Measurements from ENCODE around the gene RABGAP1L.
A peak's percentile ranks its signal among the peaks of the same experiment; 100 is the strongest.

RABGAP1L gene

GRCh38 chr1:174157157-174157806 is 2.0 kb upstream of the RABGAP1L start:
- peak; percentile 95 for FAIRE-seq
- TF ChIP-seq POLR2AphosphoS5 (IDR thresholded peaks at IDR 0.05; ENCODE audit: low read depth, low read length) = no peak
- TF ChIP-seq POLR2A (IDR thresholded peaks at IDR 0.05; ENCODE audit: low read depth, low read length) = no peak
- no peak for TF ChIP-seq TAF1 (IDR thresholded peaks at IDR 0.05; ENCODE audit: borderline replicate concordance, low read depth, low read length)
- DNase-seq (ENCODE audit: insufficient read length) = peak; percentile 20

DNA sequence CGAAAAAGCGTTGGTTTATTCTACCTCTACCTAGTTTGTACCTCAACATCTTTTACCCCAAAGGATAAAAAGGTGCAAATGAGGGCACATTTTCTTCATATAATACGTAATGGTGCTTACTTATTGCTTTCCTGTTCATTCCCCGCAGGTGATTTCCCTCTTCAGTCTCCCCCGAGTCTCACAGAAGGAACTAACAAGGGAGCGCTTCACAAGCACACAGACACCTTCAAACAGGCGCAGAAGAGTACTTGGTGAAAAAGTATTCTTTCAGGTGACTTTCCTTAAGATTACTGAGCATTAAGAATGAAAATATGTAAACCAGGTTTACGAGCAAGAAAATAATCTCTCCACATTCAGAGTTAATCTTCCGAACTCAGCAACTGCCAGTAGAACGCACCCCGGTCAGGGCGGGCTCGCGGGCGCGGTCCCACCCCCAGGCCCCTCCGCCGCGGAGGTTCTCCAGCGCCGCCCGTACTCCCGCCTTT is 511 bp upstream of the RABGAP1L start:
- FAIRE-seq (no peak), DNase-seq (ENCODE audit: insufficient read length) (no peak)
- TF ChIP-seq POLR2AphosphoS5 (IDR thresholded peaks at IDR 0.05; ENCODE audit: low read depth, low read length) (no peak; the same call in 1 of the 2 replicates), TAF1 (IDR thresholded peaks at IDR 0.05; ENCODE audit: borderline replicate concordance, low read depth, low read length) (no peak), POLR2A (IDR thresholded peaks at IDR 0.05; ENCODE audit: low read depth, low read length) (no peak; the same call in 1 of the 2 replicates)

DNA sequence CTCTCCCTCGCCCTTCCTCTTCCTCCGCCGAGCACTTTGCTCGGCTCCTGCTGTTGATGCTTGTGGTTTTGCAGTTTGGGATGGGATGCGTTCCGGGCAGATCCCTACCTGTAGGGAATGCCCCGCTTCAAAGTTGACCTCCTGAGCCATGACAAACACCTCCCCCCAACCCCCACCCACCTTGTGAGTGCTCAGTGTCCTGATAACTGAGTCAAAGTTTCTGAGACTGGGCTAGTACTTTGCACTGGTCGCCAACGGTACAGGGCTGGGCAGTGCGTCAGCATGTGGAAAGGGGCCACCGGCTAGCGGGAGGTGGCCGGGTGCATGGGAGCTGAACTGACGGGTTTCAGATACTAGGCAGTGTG is 771 bp downstream of the RABGAP1L start:
- FAIRE-seq = peak; percentile 89
- no peak for DNase-seq (ENCODE audit: insufficient read length)
- TF ChIP-seq POLR2AphosphoS5 (IDR thresholded peaks at IDR 0.05; ENCODE audit: low read depth, low read length) (no peak; the same call in 1 of the 2 replicates), POLR2A (IDR thresholded peaks at IDR 0.05; ENCODE audit: low read depth, low read length) (no peak), TAF1 (IDR thresholded peaks at IDR 0.05; ENCODE audit: borderline replicate concordance, low read depth, low read length) (0 out of 2 replicates have a peak, but pooled peaks have one; percentile 47)

DNA sequence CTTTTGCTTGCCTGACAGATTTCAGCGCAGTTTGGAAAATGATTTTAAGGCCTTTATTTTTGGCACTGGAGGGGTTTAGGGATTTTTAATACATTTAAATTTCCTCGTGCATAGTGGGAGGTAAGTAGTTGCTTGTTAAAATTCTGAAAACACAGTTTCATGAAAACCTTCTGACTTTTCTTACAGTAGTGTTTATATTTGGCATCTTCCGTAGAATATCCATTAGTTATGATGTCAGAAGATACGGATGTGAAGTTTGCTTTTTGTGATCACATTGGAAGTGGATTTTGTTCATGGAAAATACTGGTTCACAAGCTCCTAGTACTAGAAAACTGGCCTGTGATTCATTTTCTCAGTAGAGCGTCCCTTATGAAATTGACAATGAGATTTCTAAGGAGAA is 1.3 kb downstream of the RABGAP1L start:
- TF ChIP-seq POLR2A (IDR thresholded peaks at IDR 0.05; ENCODE audit: low read depth, low read length) (no peak), TAF1 (IDR thresholded peaks at IDR 0.05; ENCODE audit: borderline replicate concordance, low read depth, low read length) (no peak), POLR2AphosphoS5 (IDR thresholded peaks at IDR 0.05; ENCODE audit: low read depth, low read length) (no peak)
- DNase-seq (ENCODE audit: insufficient read length) (no peak), FAIRE-seq (no peak)

DNA sequence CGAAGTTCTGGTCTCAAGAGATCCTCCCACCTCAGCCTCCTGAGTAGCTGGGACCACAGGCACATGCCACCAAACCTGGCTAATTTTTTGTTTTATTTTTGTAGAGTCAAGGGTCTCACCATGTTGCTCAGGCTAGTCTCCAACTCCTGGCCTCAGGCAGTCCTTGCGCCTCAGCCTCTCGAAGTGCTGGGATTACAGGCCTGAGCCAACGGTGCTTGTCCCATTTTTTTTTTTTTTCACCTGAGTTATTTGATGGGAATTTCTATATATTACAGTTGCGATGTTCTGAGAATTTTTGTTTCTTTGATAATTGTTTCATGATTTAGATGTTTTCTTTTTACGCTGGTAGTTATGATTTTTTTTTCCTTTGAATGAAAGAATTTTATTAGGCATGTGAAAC is 2.5 kb downstream of the RABGAP1L start:
- DNase-seq (ENCODE audit: insufficient read length) (no peak), FAIRE-seq (no peak)
- TF ChIP-seq POLR2A (IDR thresholded peaks at IDR 0.05; ENCODE audit: low read depth, low read length) (peak; percentile 4; the same call in 1 of the 2 replicates), TAF1 (IDR thresholded peaks at IDR 0.05; ENCODE audit: borderline replicate concordance, low read depth, low read length) (no peak)

DNA sequence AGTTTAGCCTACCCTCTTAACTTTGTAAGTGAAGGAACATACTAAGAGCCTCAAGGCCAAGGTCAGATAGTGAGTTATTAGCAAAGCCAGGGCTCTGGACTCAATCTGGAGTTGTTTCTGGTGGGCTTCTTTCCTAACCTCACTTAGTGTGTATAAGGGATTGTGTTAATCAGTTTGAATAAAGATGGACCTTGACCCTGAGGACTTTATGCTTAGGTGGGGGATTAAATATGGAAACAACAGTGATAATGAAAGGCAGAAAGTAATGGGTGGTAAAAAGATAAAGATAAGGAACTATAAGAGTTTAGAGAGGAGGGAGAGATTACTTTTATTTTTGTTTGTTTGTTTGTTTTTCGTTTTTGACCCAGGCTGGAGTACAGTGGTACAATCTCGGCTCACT is 5.5 kb downstream of the RABGAP1L start:
- TF ChIP-seq POLR2AphosphoS5 (IDR thresholded peaks at IDR 0.05; ENCODE audit: low read depth, low read length) (no peak), POLR2A (IDR thresholded peaks at IDR 0.05; ENCODE audit: low read depth, low read length) (no peak), TAF1 (IDR thresholded peaks at IDR 0.05; ENCODE audit: borderline replicate concordance, low read depth, low read length) (no peak)
- FAIRE-seq (no peak), DNase-seq (ENCODE audit: insufficient read length) (no peak)

DNA sequence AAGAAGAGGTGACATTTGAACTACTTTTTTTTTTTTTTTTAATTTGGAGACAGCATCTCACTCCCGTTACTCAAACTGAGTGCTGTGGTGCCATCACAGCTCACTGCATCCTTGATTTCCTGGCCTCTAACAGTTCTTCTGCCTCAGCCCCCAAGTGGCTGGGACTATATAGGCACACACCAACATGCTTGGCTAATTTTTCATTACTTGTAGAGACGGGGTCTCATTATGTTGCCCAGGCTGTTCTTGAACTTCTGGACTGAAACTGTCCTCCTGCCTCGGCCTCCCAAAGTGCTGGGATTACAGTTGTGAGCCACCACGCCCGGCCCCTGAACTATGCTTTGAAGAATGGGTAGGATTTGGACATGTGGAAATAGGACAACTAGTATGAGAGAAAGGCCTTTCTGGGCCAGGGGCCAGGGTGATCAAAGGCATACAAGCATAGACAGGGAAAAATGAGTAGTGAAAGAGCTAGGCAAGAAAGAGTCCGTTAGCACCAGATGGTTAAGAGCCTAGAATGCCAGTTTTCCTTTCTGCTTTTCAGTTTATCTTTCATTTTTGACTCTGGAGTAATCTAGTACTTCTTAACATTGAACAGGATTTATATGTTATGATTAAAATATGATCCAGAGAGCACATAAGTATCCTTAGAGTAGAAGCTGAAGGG is 6.3 kb downstream of the RABGAP1L start:
- TF ChIP-seq TAF1 (IDR thresholded peaks at IDR 0.05; ENCODE audit: borderline replicate concordance, low read depth, low read length) = no peak
- TF ChIP-seq POLR2A (IDR thresholded peaks at IDR 0.05; ENCODE audit: low read depth, low read length) = no peak
- TF ChIP-seq POLR2AphosphoS5 (IDR thresholded peaks at IDR 0.05; ENCODE audit: low read depth, low read length) = no peak
- FAIRE-seq (peak; percentile 83), DNase-seq (ENCODE audit: insufficient read length) (no peak)

GRCh38 chr1:174166530-174167264 is 7.4 kb downstream of the RABGAP1L start:
- no peak for TF ChIP-seq TAF1 (IDR thresholded peaks at IDR 0.05; ENCODE audit: borderline replicate concordance, low read depth, low read length)
- 0 out of 2 replicates have a peak, but pooled peaks have one; percentile 19 for TF ChIP-seq POLR2A (IDR thresholded peaks at IDR 0.05; ENCODE audit: low read depth, low read length)
- DNase-seq (ENCODE audit: insufficient read length) = no peak
- FAIRE-seq = peak; percentile 92

DNA sequence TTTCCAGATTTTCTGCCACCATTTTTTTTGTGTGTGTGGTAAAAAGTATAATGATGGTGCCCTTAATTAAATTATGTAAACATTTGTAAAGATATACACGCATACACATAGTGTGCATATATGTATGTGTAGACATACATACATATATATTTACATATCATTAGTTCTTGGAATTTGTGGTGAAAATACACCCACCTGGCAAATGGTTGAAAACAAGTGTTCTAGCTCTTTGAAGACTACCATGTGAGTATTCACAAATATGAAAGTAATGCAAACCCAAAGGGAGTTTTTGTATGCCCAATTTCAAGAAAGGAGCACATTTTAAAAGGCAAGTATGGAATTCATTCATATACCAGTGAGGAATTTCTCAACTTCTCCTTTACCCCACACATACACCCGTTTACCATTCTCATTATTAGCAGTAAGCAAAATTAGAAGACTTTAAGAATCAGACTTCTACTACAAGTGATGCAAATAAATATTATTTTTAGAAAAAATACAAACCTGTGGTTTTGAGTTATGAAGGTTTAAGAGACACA is 8.0 kb downstream of the RABGAP1L start:
- FAIRE-seq (no peak), DNase-seq (ENCODE audit: insufficient read length) (no peak)
- TF ChIP-seq TAF1 (IDR thresholded peaks at IDR 0.05; ENCODE audit: borderline replicate concordance, low read depth, low read length) (no peak), POLR2AphosphoS5 (IDR thresholded peaks at IDR 0.05; ENCODE audit: low read depth, low read length) (no peak)

- FAIRE-seq (no peak), DNase-seq (ENCODE audit: insufficient read length) (no peak)
Observed at GRCh38 chr1:174169342-174169741, 10.0 kb downstream of the RABGAP1L start.

GRCh38 chr1:174171073-174171472 is 11.8 kb downstream of the RABGAP1L start:
- DNase-seq (ENCODE audit: insufficient read length) (no peak), FAIRE-seq (no peak)
- TF ChIP-seq POLR2A (IDR thresholded peaks at IDR 0.05; ENCODE audit: low read depth, low read length) (no peak), POLR2AphosphoS5 (IDR thresholded peaks at IDR 0.05; ENCODE audit: low read depth, low read length) (no peak), TAF1 (IDR thresholded peaks at IDR 0.05; ENCODE audit: borderline replicate concordance, low read depth, low read length) (no peak)

More at GRCh38 chr1:174169342-174169741, 10.0 kb downstream of the RABGAP1L start:
- TF ChIP-seq POLR2A (IDR thresholded peaks at IDR 0.05; ENCODE audit: low read depth, low read length) = no peak
- TF ChIP-seq POLR2AphosphoS5 (IDR thresholded peaks at IDR 0.05; ENCODE audit: low read depth, low read length) = no peak
- TF ChIP-seq TAF1 (IDR thresholded peaks at IDR 0.05; ENCODE audit: borderline replicate concordance, low read depth, low read length) = no peak

All from GM12892 (cell line).